ENCODE results near the gene FABP1.

Gene FABP1

DNA sequence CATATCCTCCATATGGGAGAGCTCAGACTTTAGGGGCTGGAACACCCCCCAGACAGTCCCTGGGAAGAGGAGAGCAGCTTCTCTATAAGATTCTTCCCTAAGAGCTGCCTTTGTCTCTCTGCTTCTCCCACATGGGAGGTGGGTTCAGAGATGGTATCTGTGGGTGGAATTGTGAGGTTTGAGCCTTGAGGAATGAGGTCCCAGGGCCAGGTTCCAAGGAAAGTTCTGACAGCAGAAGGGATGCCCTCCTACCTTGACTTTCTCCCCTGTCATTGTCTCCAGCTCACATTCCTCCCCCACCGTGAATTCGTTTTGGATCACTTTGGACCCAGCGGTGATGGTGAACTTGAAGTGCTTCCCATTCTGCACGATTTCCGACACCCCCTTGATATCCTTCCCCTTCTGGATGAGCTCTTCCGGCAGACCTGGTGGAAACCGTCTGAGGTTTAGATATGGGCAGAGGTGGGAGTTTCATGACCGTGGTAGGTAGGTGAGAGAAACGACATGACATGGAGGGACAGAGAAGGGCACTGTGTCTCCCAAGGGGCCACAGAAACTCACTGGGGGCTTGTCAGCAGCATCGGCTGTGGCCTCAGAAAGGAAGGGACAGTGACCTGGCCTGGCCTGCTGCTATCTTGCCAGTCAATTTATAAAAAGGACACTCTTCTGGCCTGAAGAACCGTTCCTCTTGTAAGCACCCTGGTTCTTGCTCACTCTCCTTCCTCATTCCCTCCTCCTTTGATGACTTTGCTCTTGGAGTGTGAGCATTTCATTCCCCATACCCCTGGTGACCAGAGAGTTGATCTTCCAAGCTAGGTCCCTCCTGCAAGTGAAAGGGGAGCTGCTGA lies 1.7 kb downstream of the FABP1 start:
- no peak for TF ChIP-seq CTCF (conservative IDR thresholded peaks at IDR 0.05; ENCODE audit: low read depth)
- POLR2A ChIA-PET (ENCODE audit: low non-redundant PET): no interaction called here
- CTCF ChIA-PET: interaction anchor here (0.6 kb wide), 1 partner anchor 364 kb away, joined by 3 read pairs; no protein-coding TSS in a partner anchor
- no peak for DNase-seq (ENCODE audit: low spot score)
- no peak overlapping the region for H3K27ac ChIP-seq

DNA sequence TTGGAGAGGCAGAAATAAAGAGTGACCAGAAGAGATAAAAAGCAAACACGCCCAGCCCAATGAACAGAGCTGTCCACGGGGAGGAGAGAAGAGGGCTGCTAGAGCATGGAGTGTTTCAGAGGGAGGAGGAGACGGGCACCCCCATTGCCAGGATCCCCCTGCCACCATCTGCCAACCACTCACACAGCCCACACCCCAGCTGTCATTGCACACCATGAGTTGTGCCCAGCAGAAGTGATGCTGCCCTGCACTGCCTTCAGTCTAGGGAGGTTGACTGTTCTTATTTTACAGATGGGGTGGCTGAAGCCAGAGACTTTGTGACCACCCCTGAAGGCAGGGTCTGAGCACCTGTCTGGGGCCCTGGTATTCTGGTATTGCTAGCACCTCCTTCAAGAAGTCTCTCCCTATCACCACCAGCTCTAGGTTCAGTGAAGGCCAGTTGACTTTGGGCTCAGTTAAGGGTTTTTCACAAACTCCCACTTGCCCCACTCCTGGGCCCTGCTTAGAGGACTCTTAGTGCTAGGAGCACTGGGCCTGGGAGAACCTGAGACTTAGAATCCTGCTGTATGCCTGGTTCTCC lies 2.4 kb downstream of the FABP1 start:
- DNase-seq (ENCODE audit: low spot score): no peak
- CTCF ChIA-PET: no interaction called here
- POLR2A ChIA-PET (ENCODE audit: low non-redundant PET): no interaction called here
- no peak for TF ChIP-seq CTCF (conservative IDR thresholded peaks at IDR 0.05; ENCODE audit: low read depth)
- H3K27ac ChIP-seq: no peak overlapping the region

DNA sequence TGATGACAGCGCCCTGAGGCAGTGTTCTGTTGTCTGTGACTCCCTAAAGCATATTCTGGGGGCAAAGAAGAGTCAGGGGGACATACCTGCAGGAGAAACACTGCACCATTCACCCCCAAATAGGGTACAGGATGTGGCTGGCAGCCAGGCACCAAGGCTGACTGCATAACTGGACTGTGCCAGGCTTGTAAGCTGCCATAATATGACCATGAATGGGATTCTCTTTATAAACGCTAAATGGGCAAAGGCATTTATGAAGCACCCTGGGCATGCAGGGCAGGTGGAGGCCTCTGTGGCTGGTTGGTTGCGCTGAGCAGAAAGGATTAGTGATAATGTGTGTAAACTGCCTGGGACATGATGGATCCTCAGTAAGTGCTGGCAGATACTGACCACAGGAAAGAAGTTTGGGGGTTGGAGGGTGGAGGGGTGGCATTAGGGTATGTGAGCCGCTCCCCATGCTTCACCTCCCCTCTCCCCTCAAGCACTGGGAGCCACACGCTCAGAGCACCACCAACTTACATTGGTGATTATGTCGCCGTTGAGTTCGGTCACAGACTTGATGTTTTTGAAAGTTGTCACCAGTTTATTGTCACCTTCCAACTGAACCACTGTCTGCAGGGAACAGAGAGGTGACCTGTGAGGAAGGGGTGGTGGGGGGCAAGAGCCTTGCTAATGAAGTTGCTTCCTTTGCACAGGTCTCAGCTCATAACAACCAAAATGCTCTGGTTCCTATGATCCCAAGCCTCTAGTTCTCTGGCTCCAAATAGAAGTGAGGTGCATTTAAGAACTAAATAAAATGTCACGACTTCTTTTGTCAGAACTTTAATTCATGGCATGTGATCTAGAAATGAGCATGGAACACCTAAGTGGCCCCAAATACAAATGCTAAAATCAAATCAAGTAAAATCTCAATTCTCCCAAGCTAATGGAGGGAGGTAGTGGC lies 3.6 kb downstream of the FABP1 start:
- no peak for DNase-seq (ENCODE audit: low spot score)
- ChIA-PET CTCF (no interaction called here), POLR2A (ENCODE audit: low non-redundant PET) (no interaction called here)
- H3K27ac ChIP-seq: no peak overlapping the region
- no peak for TF ChIP-seq CTCF (conservative IDR thresholded peaks at IDR 0.05; ENCODE audit: low read depth)

GRCh38 chr2:88123164-88123974 lies 4.5 kb downstream of the FABP1 start:
- H3K27ac ChIP-seq: no peak overlapping the region
- ChIA-PET CTCF (interaction anchor here (0.7 kb wide), 1 partner anchor 130 kb away, joined by 4 read pairs; no protein-coding TSS in a partner anchor), POLR2A (ENCODE audit: low non-redundant PET) (no interaction called here)
- no peak for TF ChIP-seq CTCF (conservative IDR thresholded peaks at IDR 0.05; ENCODE audit: low read depth)
- no peak for DNase-seq (ENCODE audit: low spot score)

- H3K27ac ChIP-seq: no peak overlapping the region
- POLR2A ChIA-PET (ENCODE audit: low non-redundant PET): no interaction called here
- CTCF ChIA-PET: no interaction called here
- DNase-seq (ENCODE audit: low spot score): no peak
- no peak for TF ChIP-seq CTCF (conservative IDR thresholded peaks at IDR 0.05; ENCODE audit: low read depth)
These were observed 5.5 kb downstream of the FABP1 start for GRCh38 chr2:88122141-88122884.

Measured in RWPE1 (cell line).